Tibial nerve (tissue), 4 donors: Measurements from ENCODE around the gene MRPL53. TPM values are rescaled to one million over a fixed set of nuclear protein-coding genes. Genes with fewer than 3 reads are reported as not detected.

Experiments used
- DNase-seq, 2 donors: peaks; one replicate each; pipeline ENCODE4 v3.0.0-alpha.2; 2019; ENCODE audit warnings: low spot score in 2 of 2
- H3K27ac ChIP-seq, 4 donors: fragments of 200-600 bp; sonication (generic) in 3 of 4; one replicate each; pipeline ENCODE4 v1.5.1; 2017 to 2019; ENCODE audit warnings: mild to moderate bottlenecking in 1 of 4
- H3K27me3 ChIP-seq, 2 donors: fragments of 200-600 bp; sonication (generic) in 1 of 2; one replicate each; pipeline versions ENCODE4 v1.5.1 to v1.6.0; 2017 to 2019
- H3K36me3 ChIP-seq, 3 donors: fragments of 200-600 bp; sonication (generic); one replicate each; pipeline ENCODE4 v1.5.1; 2018 to 2019
- H3K4me1 ChIP-seq, 4 donors: fragments of 200-600 bp; sonication (generic) in 3 of 4; one replicate each; pipeline ENCODE4 v1.5.1; 2017 to 2019
- H3K4me3 ChIP-seq, 4 donors: fragments of 200-600 bp; sonication (generic) in 3 of 4; one replicate each; pipeline ENCODE4 v1.5.1; 2017 to 2019; ENCODE audit warnings: mild to moderate bottlenecking in 1 of 4, moderate library complexity in 1 of 4
- H3K9me3 ChIP-seq, 4 donors: fragments of 200-600 bp; sonication (generic) in 3 of 4; one replicate each; pipeline ENCODE4 v1.5.1; 2017 to 2019
- EP300 ChIP-seq, 2 donors: sonication (generic); formaldehyde crosslinking; IDR thresholded peaks; one replicate each; pipeline ENCODE4 v1.6.1; 2017; ENCODE audit warnings: antibody characterized with exemption in 2 of 2, mild to moderate bottlenecking in 1 of 2
- POLR2A ChIP-seq, 2 donors: fragments of 450-650 bp; IDR thresholded peaks; one replicate each; pipeline ENCODE4 v1.6.1; 2017; ENCODE audit warnings: antibody characterized with exemption in 2 of 2, mild to moderate bottlenecking in 2 of 2, moderate library complexity in 2 of 2
- WGBS, 2 donors: methylation state at CpG; one replicate each; pipeline ENCODE4 v1.1.5; 2018; 5-methylcytosine and 5-hydroxymethylcytosine counted together
- total RNA-seq, 4 donors: library from RNA; depleted of rRNA; stranded (reverse); fragments of >200 nt; gene quantifications; one replicate each; pipeline ENCODE4 v1.1.0, GENCODE V29; 2016
- TF ChIP-seq, protein P1 (sequence below), 5 experiments: fragments of 200-600 bp in 3 of 5; fragments of 450-650 bp in 2 of 5; sonication (generic) in 3 of 5; IDR thresholded peaks; one replicate each; pipeline ENCODE4 v1.5.1; 2016 to 2019; ENCODE audit warnings: antibody characterized with exemption in 5 of 5, mild to moderate bottlenecking in 3 of 5, moderate library complexity in 2 of 5

The MRPL53 gene
- 10 to 100 TPM; 15.9 to 86.1 (median 34.4) TPM for total RNA-seq

- WGBS, 2 donors: 0% methylated on average over 58 to 65 of the region's 66 CpGs
- peak within 1 kb of the TSS; percentile 51 to 67 (median 60) for H3K4me3 ChIP-seq
- DNase-seq: peak; percentile 93 to 97
- no peaks in the 10 kb centered on the region for H3K9me3 ChIP-seq
- H3K27ac ChIP-seq: peak within 1 kb of the TSS; percentile 68 to 89 (median 82)
- TF ChIP-seq, protein P1, sequence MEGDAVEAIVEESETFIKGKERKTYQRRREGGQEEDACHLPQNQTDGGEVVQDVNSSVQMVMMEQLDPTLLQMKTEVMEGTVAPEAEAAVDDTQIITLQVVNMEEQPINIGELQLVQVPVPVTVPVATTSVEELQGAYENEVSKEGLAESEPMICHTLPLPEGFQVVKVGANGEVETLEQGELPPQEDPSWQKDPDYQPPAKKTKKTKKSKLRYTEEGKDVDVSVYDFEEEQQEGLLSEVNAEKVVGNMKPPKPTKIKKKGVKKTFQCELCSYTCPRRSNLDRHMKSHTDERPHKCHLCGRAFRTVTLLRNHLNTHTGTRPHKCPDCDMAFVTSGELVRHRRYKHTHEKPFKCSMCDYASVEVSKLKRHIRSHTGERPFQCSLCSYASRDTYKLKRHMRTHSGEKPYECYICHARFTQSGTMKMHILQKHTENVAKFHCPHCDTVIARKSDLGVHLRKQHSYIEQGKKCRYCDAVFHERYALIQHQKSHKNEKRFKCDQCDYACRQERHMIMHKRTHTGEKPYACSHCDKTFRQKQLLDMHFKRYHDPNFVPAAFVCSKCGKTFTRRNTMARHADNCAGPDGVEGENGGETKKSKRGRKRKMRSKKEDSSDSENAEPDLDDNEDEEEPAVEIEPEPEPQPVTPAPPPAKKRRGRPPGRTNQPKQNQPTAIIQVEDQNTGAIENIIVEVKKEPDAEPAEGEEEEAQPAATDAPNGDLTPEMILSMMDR (IDR thresholded peaks at IDR 0.05): no peak
- TF ChIP-seq EP300 (IDR thresholded peaks at IDR 0.05): peak; percentile 38 to 98
- peak; percentile 57 to 79 for TF ChIP-seq POLR2A (IDR thresholded peaks at IDR 0.05)
- H3K4me1 ChIP-seq: peaks cover 0 to 27% (median 15%) of the 10 kb centered on the region in 4 donors
- no peaks in the 10 kb centered on the region for H3K27me3 ChIP-seq
- peaks cover 0 to 33% (median 0%) of the 10 kb centered on the region in 3 donors for H3K36me3 ChIP-seq
Observed at GRCh38 chr2:74472086-74472944, at the start of gene MRPL53. TSS of gene MRPL53 (minus strand) at chr2:74472680. CDS start at chr2:74472660, 20 bp downstream.

GRCh38 chr2:74516650-74517049, 44.2 kb upstream of the MRPL53 start:
- WGBS, 2 donors: 65 to 69% methylated on average over 13 of the region's 13 CpGs
- Histone ChIP-seq H3K27me3 (peaks cover 0 to 96% of the 10 kb centered on the region in 2 donors), H3K9me3 (no peaks in the 10 kb centered on the region), H3K36me3 (no peaks in the 10 kb centered on the region), H3K4me1 (peaks cover 0 to 30% (median 22%) of the 10 kb centered on the region in 4 donors), H3K4me3 (peak overlapping the region in 2 of 4 donors; percentile 32 to 44), H3K27ac (no peak overlapping the region)
- DNase-seq: no peak
- TF ChIP-seq EP300 (IDR thresholded peaks at IDR 0.05) (no peak), POLR2A (IDR thresholded peaks at IDR 0.05) (no peak)
- TF ChIP-seq, protein P1 (IDR thresholded peaks at IDR 0.05): no peak

DNA sequence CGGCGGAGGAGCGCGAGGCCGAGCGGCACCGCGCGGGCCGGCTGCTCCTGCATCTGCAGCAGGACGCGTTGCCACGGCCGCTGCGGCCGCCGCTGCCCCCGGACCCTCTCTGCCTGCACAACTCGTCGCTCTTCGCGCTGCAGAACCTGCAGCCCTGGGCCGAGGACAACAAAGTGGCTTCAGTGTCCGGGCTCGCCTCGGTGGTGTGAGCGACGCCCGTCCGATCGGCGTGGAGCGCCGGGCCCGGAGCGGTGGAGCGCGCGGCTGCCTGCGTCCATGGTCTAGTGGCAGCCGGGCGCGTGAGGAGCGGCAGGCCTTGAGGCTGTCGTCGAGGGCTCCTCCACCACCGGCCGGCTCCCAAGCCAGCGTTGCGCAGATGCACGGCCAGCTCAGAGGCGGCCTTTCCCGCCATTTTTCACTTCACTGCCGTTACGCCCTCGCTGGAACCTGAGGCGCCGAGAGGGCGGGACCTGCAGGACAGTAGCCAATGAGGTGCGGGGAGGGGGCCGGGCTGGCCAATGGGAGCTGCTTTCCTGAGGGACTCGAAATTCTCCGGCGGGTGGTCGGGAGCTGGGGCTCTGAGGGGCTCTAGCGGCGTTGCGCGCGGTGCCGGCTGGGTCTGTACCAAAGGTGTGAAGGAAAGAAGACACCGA, 43.6 kb upstream of the MRPL53 start:
- TF ChIP-seq POLR2A (IDR thresholded peaks at IDR 0.05): no peak
- TF ChIP-seq, protein P1 (IDR thresholded peaks at IDR 0.05): no peak
- no peak for TF ChIP-seq EP300 (IDR thresholded peaks at IDR 0.05)
- no peak for DNase-seq
- peaks cover 0 to 100% of the 10 kb centered on the region in 2 donors for H3K27me3 ChIP-seq

GRCh38 chr2:74515271-74515980, 42.9 kb upstream of the MRPL53 start:
- TF ChIP-seq POLR2A (IDR thresholded peaks at IDR 0.05): no peak
- TF ChIP-seq EP300 (IDR thresholded peaks at IDR 0.05): no peak
- TF ChIP-seq, protein P1 (IDR thresholded peaks at IDR 0.05): no peak
- peak overlapping the region in 2 of 4 donors; percentile 32 to 44 for H3K4me3 ChIP-seq
- 5 to 14% methylated on average over 16 to 49 of the region's 60 CpGs for WGBS, 2 donors
- H3K27me3 ChIP-seq: peaks cover 0 to 99% of the 10 kb centered on the region in 2 donors
- no peak for DNase-seq
- H3K36me3 ChIP-seq: no peaks in the 10 kb centered on the region
- no peak overlapping the region for H3K27ac ChIP-seq
- H3K9me3 ChIP-seq: no peaks in the 10 kb centered on the region
- H3K4me1 ChIP-seq: peaks cover 0 to 30% (median 22%) of the 10 kb centered on the region in 4 donors

More for the DNA sequence above, 43.6 kb upstream of the MRPL53 start:
- 4 to 5% methylated on average over 24 to 36 of the region's 72 CpGs for WGBS, 2 donors
- Histone ChIP-seq H3K27ac (no peak overlapping the region), H3K4me3 (peak overlapping the region in 3 of 4 donors; percentile 16 to 44 (median 32)), H3K36me3 (no peaks in the 10 kb centered on the region), H3K9me3 (no peaks in the 10 kb centered on the region), H3K4me1 (peaks cover 0 to 30% (median 22%) of the 10 kb centered on the region in 4 donors)
